DOHH2 (cell line): Measurements from ENCODE around the gene TUBB4A.

Experiments used
- EZH2phosphoT487 ChIP-seq: fragments of 200-600 bp; sonication (generic); IDR thresholded peaks from 2 replicates; pipeline ENCODE4 v1.6.1; 2017; ENCODE audit warnings: borderline replicate concordance, mild to moderate bottlenecking, antibody characterized with exemption, low read length, moderate library complexity, mixed read lengths
- TF ChIP-seq, protein P1 (sequence below): fragments of 200-600 bp; sonication (generic); IDR thresholded peaks from one replicate; pipeline ENCODE4 v1.5.1; 2014; ENCODE audit warnings: antibody characterized with exemption, mild to moderate bottlenecking, low read depth, low read length; ENCODE audit not compliant: poor library complexity, severe bottlenecking

DNA sequence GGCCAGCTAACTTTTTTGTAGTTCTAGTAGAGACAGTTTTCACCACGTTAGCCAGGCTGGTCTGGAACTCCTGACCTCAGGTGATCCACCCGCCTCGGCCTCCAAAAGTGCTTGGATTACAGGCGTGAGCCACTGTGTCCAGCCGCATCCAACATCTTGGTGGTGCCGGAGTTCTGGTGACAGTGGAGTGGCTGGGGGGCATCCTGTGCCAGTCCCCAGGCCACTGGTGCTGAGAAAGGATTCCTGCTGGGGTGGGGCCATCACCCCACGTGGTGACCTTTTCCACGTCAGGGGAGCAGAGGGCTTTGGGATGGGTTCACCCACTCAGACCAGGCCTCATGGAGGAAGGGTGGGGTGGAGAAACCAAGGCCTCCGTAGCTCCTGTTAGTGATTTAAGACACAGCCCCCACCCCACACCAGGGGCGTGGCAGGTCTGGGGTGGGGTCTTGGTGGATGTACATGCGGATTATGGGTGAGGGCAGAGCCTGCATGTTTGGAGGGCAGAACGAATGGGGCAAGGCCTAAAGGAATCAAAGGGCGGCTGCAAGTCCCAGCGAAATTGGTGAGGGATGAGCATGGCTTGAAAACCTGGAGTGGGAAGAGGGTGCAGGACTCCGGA, 12.9 kb upstream of the TUBB4A start:
- TF ChIP-seq, protein P1, sequence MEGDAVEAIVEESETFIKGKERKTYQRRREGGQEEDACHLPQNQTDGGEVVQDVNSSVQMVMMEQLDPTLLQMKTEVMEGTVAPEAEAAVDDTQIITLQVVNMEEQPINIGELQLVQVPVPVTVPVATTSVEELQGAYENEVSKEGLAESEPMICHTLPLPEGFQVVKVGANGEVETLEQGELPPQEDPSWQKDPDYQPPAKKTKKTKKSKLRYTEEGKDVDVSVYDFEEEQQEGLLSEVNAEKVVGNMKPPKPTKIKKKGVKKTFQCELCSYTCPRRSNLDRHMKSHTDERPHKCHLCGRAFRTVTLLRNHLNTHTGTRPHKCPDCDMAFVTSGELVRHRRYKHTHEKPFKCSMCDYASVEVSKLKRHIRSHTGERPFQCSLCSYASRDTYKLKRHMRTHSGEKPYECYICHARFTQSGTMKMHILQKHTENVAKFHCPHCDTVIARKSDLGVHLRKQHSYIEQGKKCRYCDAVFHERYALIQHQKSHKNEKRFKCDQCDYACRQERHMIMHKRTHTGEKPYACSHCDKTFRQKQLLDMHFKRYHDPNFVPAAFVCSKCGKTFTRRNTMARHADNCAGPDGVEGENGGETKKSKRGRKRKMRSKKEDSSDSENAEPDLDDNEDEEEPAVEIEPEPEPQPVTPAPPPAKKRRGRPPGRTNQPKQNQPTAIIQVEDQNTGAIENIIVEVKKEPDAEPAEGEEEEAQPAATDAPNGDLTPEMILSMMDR = no peak
- no peak for TF ChIP-seq EZH2phosphoT487
